ENCODE measurements around the gene RWDD2A.

Gene RWDD2A

DNA sequence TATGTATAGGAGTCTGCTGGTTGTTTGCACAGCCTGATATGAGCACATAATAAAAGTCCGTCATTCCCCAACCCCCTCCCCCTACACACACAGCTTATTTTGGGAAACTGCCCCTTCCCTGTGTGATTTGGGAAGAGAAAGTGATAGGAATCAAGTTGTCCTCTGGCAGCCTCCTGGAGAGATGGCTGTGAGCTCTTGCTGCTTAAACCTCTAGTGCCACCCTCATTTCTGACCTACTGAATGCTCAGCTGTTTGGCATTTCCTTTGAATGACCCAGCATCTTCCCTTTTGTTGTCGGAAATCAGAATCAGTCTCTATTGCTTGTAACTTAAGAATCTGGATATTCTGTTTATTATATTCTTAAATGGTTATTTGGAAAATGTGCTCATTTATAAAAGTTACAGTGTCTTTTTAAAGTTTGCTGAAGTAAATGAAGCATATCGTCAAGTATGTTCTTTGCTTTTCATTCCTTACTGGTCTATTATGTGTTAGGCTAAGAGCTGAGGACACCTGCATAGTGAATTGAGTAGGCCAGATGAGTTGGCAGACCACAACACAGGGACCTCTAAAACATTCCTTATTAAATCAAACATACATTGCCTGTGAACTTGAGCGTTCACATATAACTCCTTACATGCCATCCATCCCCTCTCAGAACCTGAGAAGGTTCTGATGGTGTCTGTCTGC is 5.5 kb downstream of the RWDD2A start:
- DNase-seq (ENCODE audit: extremely low read depth in 1 of 2, low read depth in 1 of 2): no peak

DNA sequence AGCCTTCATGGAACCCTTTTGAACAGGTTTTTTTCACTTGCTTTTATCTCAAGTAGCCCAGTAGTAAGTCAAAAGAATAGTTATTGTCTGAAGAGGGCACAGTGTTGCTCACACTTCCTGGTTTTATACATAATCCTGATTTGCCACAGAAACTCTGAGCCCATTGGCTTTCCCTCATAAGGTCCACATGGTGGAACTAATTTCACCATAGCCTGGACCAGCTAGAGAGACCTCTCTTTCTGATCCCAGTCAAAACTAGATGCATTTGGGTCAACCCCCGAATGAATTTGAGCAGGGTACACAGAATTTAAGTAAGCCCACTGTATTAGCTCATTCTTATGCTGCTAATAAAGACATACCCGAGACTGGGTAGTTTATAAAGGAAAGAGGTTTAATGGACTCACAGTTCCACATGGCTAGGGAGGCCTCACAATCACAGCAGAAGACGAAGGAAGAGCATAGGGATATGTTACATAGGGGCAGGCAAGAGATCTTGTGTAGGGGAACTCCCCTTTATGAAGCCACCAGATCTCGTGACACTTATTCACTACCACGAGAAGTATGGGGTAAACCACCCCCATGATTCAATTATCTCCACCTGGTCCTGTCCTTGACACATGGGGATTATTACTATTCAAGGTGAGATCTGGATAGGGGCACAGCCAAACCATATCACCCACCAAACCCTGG is 6.2 kb downstream of the RWDD2A start:
- no peak for DNase-seq (ENCODE audit: extremely low read depth in 1 of 2, low read depth in 1 of 2)

DNA sequence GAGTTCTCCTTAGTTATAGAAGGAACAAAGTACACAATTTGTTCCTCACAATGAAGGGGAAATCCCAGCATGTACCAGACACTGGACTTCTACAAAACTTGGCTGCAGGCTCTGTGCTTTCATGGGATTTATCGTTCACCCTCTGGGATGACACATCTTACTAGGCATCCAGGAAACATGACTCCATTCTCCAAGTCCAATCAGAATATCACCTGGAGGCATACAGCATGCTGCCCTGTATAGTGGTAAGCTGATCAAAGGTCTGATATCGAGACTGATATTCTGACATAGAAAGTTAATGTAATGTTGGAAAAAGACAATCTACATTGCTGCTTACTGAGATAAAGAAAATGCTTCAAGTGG is 6.7 kb downstream of the RWDD2A start:
- no peak for DNase-seq (ENCODE audit: extremely low read depth in 1 of 2, low read depth in 1 of 2)

DNA sequence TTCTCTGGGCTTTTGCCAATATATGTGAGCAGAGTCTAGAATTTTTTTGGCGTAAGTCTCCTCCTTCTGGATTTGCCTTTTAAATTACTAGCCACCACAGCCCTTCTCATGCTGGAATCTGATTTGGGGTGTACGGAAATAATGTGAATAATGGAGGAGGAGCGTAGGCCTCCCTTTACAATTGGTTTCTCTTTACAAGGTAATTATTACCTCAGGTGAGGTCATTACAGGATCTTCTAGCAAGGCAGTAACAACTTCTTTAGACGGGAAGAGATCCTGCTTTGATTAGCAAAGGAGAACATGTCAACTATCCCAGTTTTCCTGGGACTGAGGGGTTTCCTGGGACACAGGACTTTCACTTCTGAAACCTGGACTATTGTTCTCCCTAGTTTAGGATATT is 8.9 kb downstream of the RWDD2A start:
- no peak for DNase-seq (ENCODE audit: extremely low read depth in 1 of 2, low read depth in 1 of 2)

DNA sequence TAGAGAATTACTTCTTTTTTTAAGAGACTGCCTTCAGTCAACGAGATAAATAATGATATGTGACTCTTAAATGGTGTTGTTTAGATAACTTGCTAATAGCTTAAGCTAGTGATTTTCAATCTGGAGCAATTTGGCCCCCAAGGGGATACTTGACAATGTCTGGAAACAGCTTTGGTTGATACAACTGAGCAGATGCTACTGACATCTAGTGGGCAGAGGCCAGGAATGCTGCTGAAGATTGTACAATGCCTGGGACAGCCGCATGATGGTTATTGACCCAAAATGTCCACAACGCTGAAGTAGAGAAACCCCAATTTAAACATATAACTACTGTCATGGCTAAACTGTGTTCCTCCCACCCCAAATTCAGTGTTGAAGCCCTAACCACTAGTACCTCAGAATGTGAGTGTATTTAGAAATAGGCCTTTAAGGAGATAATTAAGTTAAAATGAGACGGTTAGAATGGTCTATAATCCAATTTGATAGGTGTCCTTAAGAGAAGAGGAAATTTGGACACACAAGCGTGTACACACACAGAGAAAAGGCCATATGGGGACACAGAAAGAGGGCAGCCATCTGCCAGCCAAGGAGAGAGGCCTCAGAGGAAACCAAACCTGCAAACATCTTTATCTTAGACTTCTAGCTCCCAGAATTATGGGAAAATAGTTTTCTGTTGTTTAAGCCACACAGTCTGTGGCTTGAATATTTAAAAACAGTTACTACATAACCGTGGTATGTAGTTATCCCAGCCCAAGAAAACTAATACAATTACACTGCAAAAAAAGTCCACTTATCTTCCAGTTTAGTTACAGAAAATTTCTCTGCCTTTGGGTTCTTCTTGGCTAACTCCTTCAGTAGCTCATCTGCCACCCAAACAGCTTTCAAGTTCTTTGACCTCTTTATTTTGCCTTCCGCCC is 22.2 kb downstream of the RWDD2A start:
- DNase-seq (ENCODE audit: extremely low read depth in 1 of 2, low read depth in 1 of 2): peak in 1 of 2 donors; percentile 5

DNA sequence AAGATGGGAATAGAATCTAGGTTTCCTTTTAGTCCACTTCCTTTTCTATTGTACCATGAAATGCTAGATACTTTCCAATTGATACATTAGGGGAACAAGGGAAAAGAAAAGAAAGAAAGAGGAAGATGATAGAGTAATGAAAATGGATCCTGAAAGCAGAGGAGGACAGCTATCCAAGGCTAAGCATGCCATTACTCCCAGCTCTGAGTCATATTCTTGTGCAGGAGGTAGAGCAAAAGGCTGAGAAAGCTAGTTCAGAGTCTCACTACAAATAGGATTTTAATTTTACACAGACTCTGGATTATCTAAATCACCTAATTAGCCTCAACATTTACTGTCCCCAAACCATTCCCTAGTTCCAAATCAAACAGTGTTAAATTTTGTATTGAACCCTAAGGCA is 23.6 kb downstream of the RWDD2A start:
- no peak for DNase-seq (ENCODE audit: extremely low read depth in 1 of 2, low read depth in 1 of 2)

DNA sequence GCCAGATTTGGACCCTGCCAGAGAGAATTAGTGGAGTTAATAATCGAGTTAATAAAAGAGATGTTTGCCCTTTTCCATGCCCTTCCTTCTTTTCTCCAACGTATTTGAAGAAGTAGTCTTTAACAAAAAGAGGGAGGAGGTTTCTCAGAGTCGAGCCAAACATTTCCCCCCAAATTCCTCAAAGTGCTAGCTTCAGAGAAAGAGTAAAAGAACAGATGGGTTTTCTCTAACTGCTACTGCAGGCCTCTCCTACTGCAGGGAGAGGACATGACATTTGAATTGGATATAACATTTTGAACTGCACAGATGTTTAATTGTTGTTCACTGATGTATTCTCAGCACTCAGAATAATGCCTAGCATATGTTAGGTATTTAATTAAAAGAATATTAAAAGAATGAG is 25.5 kb downstream of the RWDD2A start:
- no peak for DNase-seq (ENCODE audit: extremely low read depth in 1 of 2, low read depth in 1 of 2)

DNA sequence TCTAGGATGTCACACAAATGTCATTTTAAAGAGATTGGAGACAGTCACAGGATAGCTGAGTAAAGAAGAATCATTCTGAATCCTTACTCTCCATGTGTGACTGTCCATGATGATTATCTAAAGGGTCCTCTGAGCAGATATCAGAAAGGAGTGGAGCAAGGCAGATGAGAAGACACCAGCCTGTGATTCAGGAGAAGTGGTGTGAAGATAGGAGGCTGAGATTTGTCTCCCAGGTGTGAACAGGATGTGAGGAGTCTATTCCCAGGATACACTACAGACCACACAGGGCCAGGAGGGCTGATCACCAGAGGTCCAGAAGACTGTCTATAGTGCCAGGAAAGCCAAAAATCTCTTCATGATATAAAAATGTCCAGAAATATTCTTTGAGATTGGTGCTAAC is 27.0 kb downstream of the RWDD2A start:
- no peak for DNase-seq (ENCODE audit: extremely low read depth in 1 of 2, low read depth in 1 of 2)

DNA sequence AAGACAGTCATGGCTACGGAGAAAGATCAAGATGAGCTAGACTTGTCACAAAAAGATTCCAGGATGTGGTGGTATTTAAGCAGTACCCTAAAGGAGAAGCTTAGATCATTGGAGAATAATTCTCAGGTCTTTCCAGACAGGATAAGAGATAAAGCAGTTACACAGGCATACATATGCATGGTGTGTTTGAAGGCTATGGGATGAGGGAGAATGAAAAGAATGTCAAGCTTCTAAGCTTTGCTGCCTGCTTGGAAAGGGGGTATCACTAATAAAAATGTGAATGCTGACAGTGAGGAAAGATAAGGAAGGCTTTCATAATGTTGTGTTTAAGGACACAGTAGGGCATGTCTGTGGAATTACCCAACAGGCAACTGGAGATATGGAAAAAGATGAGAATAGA is 28.1 kb downstream of the RWDD2A start:
- no peak for DNase-seq (ENCODE audit: extremely low read depth in 1 of 2, low read depth in 1 of 2)

DNA sequence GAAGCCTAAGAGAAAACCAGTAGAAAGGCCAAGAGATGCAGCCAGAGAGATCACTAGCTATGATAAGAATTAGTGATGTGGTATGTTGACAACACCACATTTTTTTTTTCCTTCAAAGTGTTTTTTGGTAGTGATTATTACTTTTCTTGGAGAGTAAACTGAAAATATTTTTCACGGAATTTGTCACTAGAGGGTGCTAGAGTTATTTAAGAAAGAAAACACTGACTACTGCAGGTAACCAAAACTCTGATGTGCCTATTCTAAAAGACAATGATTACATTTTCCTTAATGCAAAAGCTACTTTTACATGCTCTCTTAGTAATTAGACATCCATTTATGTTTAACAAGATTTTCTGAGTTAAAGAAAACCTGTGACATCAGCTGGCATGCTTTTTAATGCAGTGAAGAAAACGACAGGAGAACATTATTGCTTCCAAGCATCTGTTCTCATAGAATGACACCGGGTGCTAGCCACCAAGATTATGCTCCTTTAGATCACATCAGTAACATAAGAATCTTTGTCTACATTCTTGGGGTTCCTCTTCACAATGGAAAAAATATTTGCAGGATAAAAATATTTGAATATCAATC is 28.8 kb downstream of the RWDD2A start:
- no peak for DNase-seq (ENCODE audit: extremely low read depth in 1 of 2, low read depth in 1 of 2)

DNA sequence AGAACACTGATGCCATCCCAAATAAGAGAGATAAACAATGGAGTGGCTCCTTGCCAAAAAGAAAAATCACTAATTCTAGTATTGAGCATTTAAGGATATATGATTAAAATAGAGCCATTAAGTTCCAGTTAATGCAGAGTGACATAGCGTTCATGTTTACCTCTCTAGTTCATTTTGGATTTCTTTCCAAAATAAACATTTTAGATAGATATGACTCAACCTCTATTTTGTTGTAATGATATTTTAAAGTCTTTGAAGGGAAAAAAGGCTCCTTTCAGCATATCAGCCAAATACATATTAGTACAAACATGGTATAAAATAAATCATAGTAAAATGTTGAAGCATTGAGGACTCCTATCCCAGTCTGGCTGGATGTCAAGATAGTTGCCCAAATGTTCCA is 33.4 kb downstream of the RWDD2A start:
- DNase-seq (ENCODE audit: extremely low read depth in 1 of 2, low read depth in 1 of 2): no peak

DNA sequence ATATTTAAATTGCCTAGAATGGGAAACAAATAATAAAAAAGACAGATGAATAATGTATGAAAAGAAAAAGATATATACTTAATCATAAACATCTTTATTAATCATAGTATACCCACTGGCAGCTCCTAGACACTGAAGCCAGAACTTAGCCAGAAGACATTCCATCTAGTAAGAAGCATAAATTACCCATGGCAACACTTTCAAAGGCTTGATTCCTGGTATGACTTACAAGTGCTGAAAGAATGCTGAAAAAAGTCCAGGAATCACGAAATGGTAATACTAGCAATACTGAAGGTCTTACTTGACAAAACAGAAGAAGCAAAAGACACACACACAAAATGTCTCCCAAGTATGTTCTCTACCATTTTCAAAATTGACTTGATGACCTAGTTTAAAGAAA is 38.0 kb downstream of the RWDD2A start:
- no peak for DNase-seq (ENCODE audit: extremely low read depth in 1 of 2, low read depth in 1 of 2)

DNA sequence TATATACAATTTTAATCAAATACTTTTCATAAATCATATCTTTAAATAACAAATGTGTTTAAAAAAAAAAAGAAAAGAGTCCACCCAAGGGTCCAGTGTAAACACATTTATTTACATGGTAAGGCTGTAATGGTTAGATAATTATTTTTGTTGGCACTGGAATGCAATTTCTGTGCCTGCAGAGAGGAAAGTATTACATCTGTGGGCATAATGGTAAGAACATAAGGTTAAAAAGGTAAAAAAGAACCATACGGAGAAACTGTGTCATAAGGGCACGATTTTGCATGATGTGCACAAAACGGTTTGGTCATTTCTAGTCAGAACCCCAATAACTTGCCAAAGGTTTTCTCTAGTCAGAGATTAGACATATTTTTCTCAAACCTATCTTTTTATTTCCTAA is 54.3 kb downstream of the RWDD2A start:
- DNase-seq (ENCODE audit: extremely low read depth in 1 of 2, low read depth in 1 of 2): no peak
